PC-9 (cell line): ENCODE measurements around the gene SLC39A1. TPM values are rescaled to one million over a fixed set of nuclear protein-coding genes. Genes with fewer than 3 reads are reported as not detected.

Experiments
- BruUV-seq: library from RNA; stranded (reverse); fragments of 400-500 nt; replicated peaks from 2 replicates; lab custom pipeline; 2021; lab: Mats Ljungman, UMichigan
- CTCF ChIA-PET: fragments of 300-600 bp; sonication (Branson Sonifier 250); formaldehyde crosslinking; loops from one replicate; lab custom pipeline; 2022; ENCODE audit warnings: antibody characterized with exemption; lab: Charles Lee
- POLR2A ChIA-PET: fragments of 300-600 bp; sonication (Branson Sonifier 250); formaldehyde crosslinking; loops from one replicate; lab custom pipeline; 2022; ENCODE audit warnings: antibody characterized with exemption; ENCODE audit not compliant: unreplicated experiment; lab: Charles Lee
- DNase-seq, 2 experiments: peaks; one replicate each; pipeline versions ENCODE4 v3.0.0 to v3.0.0-alpha.2; 2015 to 2022; ENCODE audit warnings: mixed read lengths in 1 of 2
- H2AFZ ChIP-seq: fragments of 200-600 bp; sonication (generic); 2 replicates; pipeline ENCODE4 v1.8.1; 2017; ENCODE audit warnings: antibody characterized with exemption
- H3F3A ChIP-seq: fragments of 200-600 bp; sonication (generic); 2 replicates; pipeline ENCODE4 v1.8.1; 2017; ENCODE audit warnings: antibody characterized with exemption, mild to moderate bottlenecking, low read depth; ENCODE audit not compliant: insufficient read depth
- H3K27ac ChIP-seq: fragments of 200-600 bp; sonication (generic); 2 replicates; pipeline ENCODE4 v1.6.1; 2016; ENCODE audit warnings: mixed run types
- H3K27me3 ChIP-seq: fragments of 200-600 bp; sonication (generic); 2 replicates; pipeline ENCODE4 v1.6.1; 2016; ENCODE audit warnings: low read depth, mixed run types; ENCODE audit not compliant: insufficient read depth
- H3K36me3 ChIP-seq: fragments of 200-600 bp; sonication (generic); 2 replicates; pipeline ENCODE4 v1.6.1; 2016; ENCODE audit warnings: low read depth, mixed run types
- H3K4me1 ChIP-seq: fragments of 200-600 bp; sonication (generic); replicated peaks from 2 replicates; pipeline ENCODE4 v1.6.1; 2016; ENCODE audit warnings: mixed run types; ENCODE audit not compliant: insufficient read depth
- H3K4me2 ChIP-seq: fragments of 200-600 bp; sonication (generic); 2 replicates; pipeline ENCODE4 v1.6.1; 2017; ENCODE audit warnings: mixed run types
- H3K4me3 ChIP-seq: fragments of 200-600 bp; sonication (generic); 2 replicates; pipeline ENCODE4 v1.6.1; 2016; ENCODE audit warnings: mixed run types
- H3K79me2 ChIP-seq: fragments of 200-600 bp; sonication (generic); 2 replicates; pipeline ENCODE4 v1.6.1; 2017; ENCODE audit warnings: low read depth, mixed run types
- H3K9me2 ChIP-seq: fragments of 200-600 bp; sonication (generic); 2 replicates; pipeline ENCODE4 v1.8.1; 2017; ENCODE audit warnings: mild to moderate bottlenecking; ENCODE audit not compliant: insufficient read depth
- H3K9me3 ChIP-seq: fragments of 200-600 bp; sonication (generic); 2 replicates; pipeline ENCODE4 v1.8.1; 2016; ENCODE audit warnings: low read depth; ENCODE audit not compliant: insufficient read depth
- H4K20me1 ChIP-seq: fragments of 200-600 bp; sonication (generic); 2 replicates; pipeline ENCODE4 v1.8.1; 2017; ENCODE audit not compliant: insufficient read depth
- EZH2 ChIP-seq: fragments of 200-600 bp; sonication (generic); IDR thresholded peaks from 2 replicates; pipeline ENCODE4 v1.8.0; 2017; ENCODE audit warnings: antibody characterized with exemption, low read depth
- intact Hi-C: fragments of 100-400 bp; cut with micrococcal nuclease; formaldehyde crosslinking; loops from one replicate; pipeline ENCODE4 v1.10.0; 2022; ENCODE audit not compliant: unreplicated experiment
- total RNA-seq: library from RNA; stranded (reverse); gene quantifications from 2 replicates; pipeline ENCODE4 v1.2.3, GENCODE V29; 2021
- TF ChIP-seq, protein P1 (sequence below): fragments of 200-600 bp; sonication (generic); conservative IDR thresholded peaks from 2 replicates; pipeline ENCODE4 v1.6.1; 2017; ENCODE audit warnings: mixed run types, antibody characterized with exemption, mild to moderate bottlenecking, moderate library complexity

SLC39A1 gene
- total RNA-seq, 1 experiment from 2014 or later: 141 TPM

DNA sequence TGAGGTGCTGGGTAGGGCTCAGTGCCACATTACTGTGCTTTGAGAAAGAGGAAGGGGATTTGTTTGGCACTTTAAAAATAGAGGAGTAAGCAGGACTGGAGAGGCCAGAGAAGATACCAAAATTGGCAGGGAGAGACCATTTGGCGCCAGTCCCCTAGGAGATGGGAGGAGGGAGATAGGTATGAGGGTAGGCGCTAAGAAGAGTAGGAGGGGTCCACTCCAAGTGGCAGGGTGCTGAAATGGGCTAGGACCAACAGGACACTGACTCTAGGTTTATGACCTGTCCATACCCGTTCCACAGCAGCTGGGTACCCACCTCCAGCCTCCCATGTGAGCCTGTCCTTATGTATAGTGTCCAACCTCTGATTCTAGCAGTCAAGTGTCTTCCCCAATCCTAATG is 3.9 kb downstream of the SLC39A1 start:
- H3K27ac ChIP-seq: no peak overlapping the region
- H2AFZ ChIP-seq: no peak overlapping the region
- no TSS peak for BruUV-seq
- H3K36me3 ChIP-seq: no peaks in the 10 kb centered on the region
- H3K9me2 ChIP-seq: no peaks in the 10 kb centered on the region
- TF ChIP-seq EZH2: no peak
- TF ChIP-seq, protein P1, sequence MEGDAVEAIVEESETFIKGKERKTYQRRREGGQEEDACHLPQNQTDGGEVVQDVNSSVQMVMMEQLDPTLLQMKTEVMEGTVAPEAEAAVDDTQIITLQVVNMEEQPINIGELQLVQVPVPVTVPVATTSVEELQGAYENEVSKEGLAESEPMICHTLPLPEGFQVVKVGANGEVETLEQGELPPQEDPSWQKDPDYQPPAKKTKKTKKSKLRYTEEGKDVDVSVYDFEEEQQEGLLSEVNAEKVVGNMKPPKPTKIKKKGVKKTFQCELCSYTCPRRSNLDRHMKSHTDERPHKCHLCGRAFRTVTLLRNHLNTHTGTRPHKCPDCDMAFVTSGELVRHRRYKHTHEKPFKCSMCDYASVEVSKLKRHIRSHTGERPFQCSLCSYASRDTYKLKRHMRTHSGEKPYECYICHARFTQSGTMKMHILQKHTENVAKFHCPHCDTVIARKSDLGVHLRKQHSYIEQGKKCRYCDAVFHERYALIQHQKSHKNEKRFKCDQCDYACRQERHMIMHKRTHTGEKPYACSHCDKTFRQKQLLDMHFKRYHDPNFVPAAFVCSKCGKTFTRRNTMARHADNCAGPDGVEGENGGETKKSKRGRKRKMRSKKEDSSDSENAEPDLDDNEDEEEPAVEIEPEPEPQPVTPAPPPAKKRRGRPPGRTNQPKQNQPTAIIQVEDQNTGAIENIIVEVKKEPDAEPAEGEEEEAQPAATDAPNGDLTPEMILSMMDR: no peak
- H3K9me3 ChIP-seq: no peaks in the 10 kb centered on the region
- H3K4me3 ChIP-seq: no peak overlapping the region
- H3K4me2 ChIP-seq: peak overlapping the region; percentile 42; the same call in 1 of the 2 replicates
- no peaks in the 10 kb centered on the region for H3K27me3 ChIP-seq
- H3F3A ChIP-seq: peaks cover 46% of the 10 kb centered on the region
- POLR2A ChIA-PET: interaction anchor here (0.6 kb wide), 1 partner anchor 194 kb away, joined by 5 read pairs; no protein-coding TSS in a partner anchor
- intact Hi-C loops: no loop called here
- peaks cover 64% of the 10 kb centered on the region for H3K79me2 ChIP-seq
- CTCF ChIA-PET: no interaction called here
- no peak for DNase-seq
- peaks cover 23% of the 10 kb centered on the region for H4K20me1 ChIP-seq
- H3K4me1 ChIP-seq: peaks cover 30% of the 10 kb centered on the region

DNA sequence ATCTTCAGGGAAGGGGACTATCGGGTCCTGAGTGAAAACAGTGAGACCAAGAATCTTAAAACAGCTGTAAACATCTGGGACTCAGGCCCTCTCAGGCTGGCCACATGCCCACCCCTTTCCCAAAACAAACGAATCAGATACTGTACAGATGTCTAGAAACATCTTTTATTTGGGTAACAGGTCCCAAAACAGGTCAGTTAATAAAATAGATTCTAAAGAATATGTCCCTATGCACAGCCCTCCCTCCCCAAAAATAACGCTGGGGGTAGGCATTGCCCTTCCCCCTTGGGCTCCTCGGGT is 4.4 kb downstream of the SLC39A1 start:
- Histone ChIP-seq H3K27ac (no peak overlapping the region), H3K79me2 (peaks cover 70% of the 10 kb centered on the region), H4K20me1 (peaks cover 26% of the 10 kb centered on the region), H2AFZ (no peak overlapping the region), H3K9me2 (no peaks in the 10 kb centered on the region), H3K36me3 (peaks cover 4% of the 10 kb centered on the region; the same call in 1 of the 2 replicates), H3F3A (peaks cover 40% of the 10 kb centered on the region), H3K27me3 (no peaks in the 10 kb centered on the region), H3K4me3 (no peak overlapping the region; the same call in 1 of the 2 replicates), H3K4me1 (peaks cover 29% of the 10 kb centered on the region), H3K4me2 (peak overlapping the region; percentile 42), H3K9me3 (no peaks in the 10 kb centered on the region)
- CTCF ChIA-PET: no interaction called here
- no TSS peak for BruUV-seq
- POLR2A ChIA-PET: interaction anchor here (0.6 to 0.8 kb wide), 3 partner anchors 19 to 1015 kb away, joined by 4 to 6 read pairs (median 5); partner anchors contain the start of gene JTB
- DNase-seq: no peak
- intact Hi-C loops: loop anchor here (1.0 kb wide), 1 partner anchor 36 kb away; no protein-coding TSS in a partner anchor
- TF ChIP-seq, protein P1: no peak
- no peak for TF ChIP-seq EZH2

DNA sequence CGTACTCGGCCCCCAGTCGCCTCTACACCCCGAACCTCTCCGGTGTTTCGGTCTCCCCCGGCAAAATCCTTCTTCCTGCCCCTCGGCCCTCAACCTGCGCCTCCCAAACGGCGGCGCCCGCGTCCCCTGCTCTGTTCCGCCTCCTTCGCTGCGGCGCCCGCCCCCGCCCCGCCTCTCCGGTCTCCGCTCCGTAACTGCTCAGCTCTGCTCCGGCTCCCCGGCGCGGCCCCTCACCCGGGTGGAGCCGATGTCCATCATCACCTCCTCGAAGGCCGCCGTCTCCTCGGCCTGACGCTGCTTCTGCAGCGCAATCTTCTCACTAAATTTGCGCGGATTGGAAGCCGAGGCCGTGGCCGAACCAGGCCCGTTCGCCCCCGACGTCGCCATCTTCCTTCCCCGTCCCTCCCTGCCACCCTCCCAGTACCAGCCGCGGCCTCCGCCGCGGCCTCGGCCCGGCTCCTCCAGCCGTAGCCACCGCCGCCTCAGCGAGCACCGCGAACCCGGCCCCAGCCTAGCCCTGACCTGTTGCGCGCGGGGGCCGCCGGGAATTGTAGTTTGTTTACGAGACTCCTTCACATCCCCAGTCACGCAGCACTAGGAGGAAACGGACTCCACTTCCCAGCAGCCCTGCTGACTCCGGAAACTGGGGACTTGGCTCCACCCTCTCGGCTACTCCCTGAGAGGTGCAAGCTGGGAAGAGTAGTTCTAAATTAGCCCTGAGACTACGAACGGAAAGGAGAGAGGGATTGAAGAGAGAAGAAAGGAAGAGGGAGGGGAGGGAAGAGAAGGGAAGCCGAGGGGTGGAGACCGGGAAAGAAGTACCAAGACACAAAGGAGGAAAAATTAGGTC is 5.0 kb downstream of the SLC39A1 start, which contains the start of gene CRTC2:
Gene CRTC2, minus strand, starts transcription at position 502 of the 850 bp plus-strand sequence. Its CDS starts 115 bp downstream, at position 387.
- intact Hi-C loops: loop anchor here (1.0 kb wide), 1 partner anchor 35 kb away; no protein-coding TSS in a partner anchor
- Histone ChIP-seq H2AFZ (peak within 1 kb of the TSS; percentile 84), H3K27ac (peak within 1 kb of the TSS; percentile 28), H3K27me3 (no peaks in the 10 kb centered on the region), H3K4me3 (peak within 1 kb of the TSS; percentile 67), H3K79me2 (peaks cover 75% of the 10 kb centered on the region), H3F3A (peaks cover 36% of the 10 kb centered on the region), H3K36me3 (peaks cover 4% of the 10 kb centered on the region; the same call in 1 of the 2 replicates), H3K4me1 (peaks cover 29% of the 10 kb centered on the region), H3K9me3 (no peaks in the 10 kb centered on the region), H3K4me2 (peak within 1 kb of the TSS; percentile 87), H4K20me1 (peaks cover 28% of the 10 kb centered on the region), H3K9me2 (no peaks in the 10 kb centered on the region)
- ChIA-PET CTCF (interaction anchor here (1.7 kb wide), 1 partner anchor 11 kb away, joined by 4 read pairs; the partner anchor contains the start of gene DENND4B), POLR2A (interaction anchor here (0.6 to 0.8 kb wide), 4 partner anchors 19 to 1015 kb away, joined by 3 to 6 read pairs (median 4); partner anchors contain the start of gene JTB)
- TF ChIP-seq, protein P1: no peak
- TF ChIP-seq EZH2: no peak
- no TSS peak for BruUV-seq
- DNase-seq: peak; percentile 94 to 96
